Mesothelial cell of epicardium (in vitro differentiated cells): ENCODE measurements around the gene MARVELD2. TPM values are rescaled to one million over a fixed set of nuclear protein-coding genes. Genes with fewer than 3 reads are reported as not detected.

ENCODE experiments used
- DNase-seq, 2 experiments: peaks; one replicate each; pipeline ENCODE4 v3.0.0; 2021; ENCODE audit warnings: low spot score in 2 of 2; ENCODE audit not compliant: unreplicated experiment in 2 of 2
- H3K27ac Mint-ChIP-seq: 2 replicates; pipeline ENCODE4 v1.8.0; 2021; ENCODE audit warnings: mixed read lengths
- H3K27me3 Mint-ChIP-seq: 2 replicates; pipeline ENCODE4 v1.8.0; 2021; ENCODE audit warnings: low read depth, mixed read lengths
- H3K36me3 Mint-ChIP-seq: 2 replicates; pipeline ENCODE4 v1.8.0; 2021; ENCODE audit warnings: mixed read lengths
- H3K4me1 Mint-ChIP-seq: 2 replicates; pipeline ENCODE4 v1.8.0; 2021; ENCODE audit warnings: mixed read lengths
- H3K4me3 Mint-ChIP-seq: 2 replicates; pipeline ENCODE4 v1.8.0; 2021; ENCODE audit warnings: mild to moderate bottlenecking, moderate library complexity, mixed read lengths
- H3K9me3 Mint-ChIP-seq: 2 replicates; pipeline ENCODE4 v1.8.0; 2021; ENCODE audit warnings: mixed read lengths
- total RNA-seq: library from RNA; stranded (reverse); gene quantifications from 3 replicates; pipeline ENCODE4 v1.2.1, GENCODE V29; 2021
- TF ChIP-seq, protein P1 (sequence below): fragments of 200-600 bp; sonication (generic); IDR thresholded peaks from one replicate; pipeline ENCODE4 v1.5.0; 2021; ENCODE audit warnings: antibody characterized with exemption; ENCODE audit not compliant: unreplicated experiment

MARVELD2 gene
- total RNA-seq, 1 donor from 2014 or later, result 20.0 TPM

DNA sequence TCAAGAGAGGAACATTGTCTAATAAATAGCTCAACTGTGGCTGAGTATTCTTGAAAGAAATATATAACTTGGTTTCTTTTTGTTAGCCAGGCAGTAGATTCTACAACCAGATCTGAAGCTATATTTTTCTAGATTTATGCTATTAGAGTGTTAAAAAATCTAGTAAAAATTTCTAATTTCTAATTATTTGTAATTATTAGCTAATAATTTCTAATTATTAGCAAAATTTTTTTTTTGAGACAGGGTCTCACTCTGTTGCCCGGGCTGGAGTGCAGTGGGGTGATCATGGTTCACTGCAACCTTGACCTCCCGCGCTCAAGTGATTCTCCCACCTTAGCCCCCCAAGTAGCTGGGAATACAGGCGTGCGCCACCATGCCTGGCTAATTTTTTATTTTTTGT is 42.5 kb upstream of the MARVELD2 start:
- peaks cover 22% of the 10 kb centered on the region for H3K4me1 Mint-ChIP-seq
- TF ChIP-seq, protein P1, sequence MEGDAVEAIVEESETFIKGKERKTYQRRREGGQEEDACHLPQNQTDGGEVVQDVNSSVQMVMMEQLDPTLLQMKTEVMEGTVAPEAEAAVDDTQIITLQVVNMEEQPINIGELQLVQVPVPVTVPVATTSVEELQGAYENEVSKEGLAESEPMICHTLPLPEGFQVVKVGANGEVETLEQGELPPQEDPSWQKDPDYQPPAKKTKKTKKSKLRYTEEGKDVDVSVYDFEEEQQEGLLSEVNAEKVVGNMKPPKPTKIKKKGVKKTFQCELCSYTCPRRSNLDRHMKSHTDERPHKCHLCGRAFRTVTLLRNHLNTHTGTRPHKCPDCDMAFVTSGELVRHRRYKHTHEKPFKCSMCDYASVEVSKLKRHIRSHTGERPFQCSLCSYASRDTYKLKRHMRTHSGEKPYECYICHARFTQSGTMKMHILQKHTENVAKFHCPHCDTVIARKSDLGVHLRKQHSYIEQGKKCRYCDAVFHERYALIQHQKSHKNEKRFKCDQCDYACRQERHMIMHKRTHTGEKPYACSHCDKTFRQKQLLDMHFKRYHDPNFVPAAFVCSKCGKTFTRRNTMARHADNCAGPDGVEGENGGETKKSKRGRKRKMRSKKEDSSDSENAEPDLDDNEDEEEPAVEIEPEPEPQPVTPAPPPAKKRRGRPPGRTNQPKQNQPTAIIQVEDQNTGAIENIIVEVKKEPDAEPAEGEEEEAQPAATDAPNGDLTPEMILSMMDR, result no peak
- DNase-seq, result no peak
- H3K9me3 Mint-ChIP-seq, result no peaks in the 10 kb centered on the region
- no peaks in the 10 kb centered on the region for H3K27me3 Mint-ChIP-seq
- H3K27ac Mint-ChIP-seq, result peak overlapping the region; percentile 50
- peaks cover 7% of the 10 kb centered on the region for H3K36me3 Mint-ChIP-seq
- H3K4me3 Mint-ChIP-seq, result no peak overlapping the region

DNA sequence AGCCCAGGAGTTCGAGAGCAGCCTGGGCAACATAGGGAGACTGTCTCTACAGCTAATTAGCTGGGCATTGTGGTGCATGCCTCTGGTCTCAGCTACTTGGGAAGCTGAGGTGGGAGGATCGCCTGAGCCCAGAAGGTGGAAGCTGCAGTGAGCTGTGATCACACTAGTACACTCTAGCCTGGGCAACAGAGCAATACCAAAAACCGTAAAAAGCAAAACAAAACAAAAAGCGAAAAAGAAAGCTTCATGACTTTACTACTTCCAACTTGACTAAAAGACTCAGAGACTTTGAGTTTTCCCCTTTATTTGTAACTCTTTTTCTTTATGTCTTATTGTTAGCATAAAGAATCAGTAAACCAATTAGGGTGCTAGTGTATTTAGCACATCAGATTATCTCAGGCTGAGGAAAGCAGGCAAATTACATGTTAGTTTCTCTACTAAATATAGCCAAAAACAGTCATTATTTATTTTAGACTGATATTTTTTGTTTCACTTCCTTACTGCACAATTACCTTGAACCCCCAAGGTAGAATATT is 39.9 kb upstream of the MARVELD2 start:
- peaks cover 8% of the 10 kb centered on the region for H3K4me1 Mint-ChIP-seq
- TF ChIP-seq, protein P1, result no peak
- no peaks in the 10 kb centered on the region for H3K27me3 Mint-ChIP-seq
- no peak overlapping the region for H3K4me3 Mint-ChIP-seq
- H3K9me3 Mint-ChIP-seq, result no peaks in the 10 kb centered on the region
- peaks cover 7% of the 10 kb centered on the region for H3K36me3 Mint-ChIP-seq
- DNase-seq, result no peak
- no peak overlapping the region for H3K27ac Mint-ChIP-seq

DNA sequence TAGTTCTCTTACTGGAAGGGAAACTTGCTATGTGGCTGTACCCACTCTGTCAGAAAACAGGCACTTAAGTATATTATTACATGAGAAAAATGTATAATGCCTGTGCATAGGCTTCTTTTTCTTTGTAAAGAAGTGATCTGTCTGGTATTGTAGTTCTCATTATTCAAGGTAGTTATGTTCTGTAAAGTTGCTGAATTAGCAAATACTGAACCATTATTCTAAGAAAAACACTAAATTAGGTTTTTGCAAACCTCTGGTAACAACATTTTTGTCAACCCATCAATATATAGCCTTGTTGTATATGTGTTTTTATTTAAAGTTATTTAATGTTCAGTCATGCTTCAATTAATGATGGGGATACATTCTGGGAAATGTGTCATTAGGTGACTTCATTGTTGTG is 36.5 kb upstream of the MARVELD2 start:
- Mint-ChIP-seq H3K4me1 (no peaks in the 10 kb centered on the region), H3K36me3 (peaks cover 13% of the 10 kb centered on the region), H3K27ac (no peak overlapping the region)

DNA sequence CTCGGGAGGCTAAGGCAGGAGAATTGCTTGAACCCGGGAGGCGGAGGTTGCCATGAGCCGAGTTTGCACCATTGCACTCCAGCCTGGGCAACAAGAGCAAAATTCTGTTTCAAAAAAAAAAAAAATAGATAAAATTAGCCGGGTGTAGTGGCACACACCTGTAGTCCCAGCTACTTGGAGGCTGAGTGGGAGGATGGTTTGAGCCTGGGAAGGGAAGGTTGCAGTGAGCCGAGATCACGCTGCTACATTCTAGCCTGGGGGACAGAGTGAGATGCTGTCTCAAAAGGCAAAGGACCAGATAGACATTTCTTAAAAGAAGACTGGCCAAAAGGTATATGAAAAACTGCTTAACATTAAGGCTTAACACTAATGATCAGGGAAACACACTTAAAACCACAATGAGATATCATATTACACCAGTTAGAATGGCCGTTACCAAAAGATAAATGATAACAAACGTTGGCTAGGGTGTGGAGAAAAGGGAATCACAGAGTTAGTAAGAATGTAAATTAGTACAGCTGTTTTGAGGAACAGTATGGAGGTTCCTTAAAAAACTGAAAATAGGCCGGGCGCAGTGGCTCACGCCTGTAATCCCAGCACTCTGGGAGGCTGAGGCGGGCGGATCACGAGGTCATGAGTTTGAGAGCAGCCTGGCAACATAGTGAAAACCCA is 10.1 kb upstream of the MARVELD2 start:
- DNase-seq, result no peak
- Mint-ChIP-seq H3K36me3 (peaks cover 30% of the 10 kb centered on the region), H3K4me1 (no peaks in the 10 kb centered on the region), H3K27me3 (no peaks in the 10 kb centered on the region), H3K27ac (no peak overlapping the region), H3K9me3 (no peaks in the 10 kb centered on the region), H3K4me3 (no peak overlapping the region)
- TF ChIP-seq, protein P1, result no peak

More for the DNA sequence above, 36.5 kb upstream of the MARVELD2 start:
- Mint-ChIP-seq H3K4me3 (no peak overlapping the region), H3K9me3 (no peaks in the 10 kb centered on the region), H3K27me3 (no peaks in the 10 kb centered on the region)
- no peak for DNase-seq
- TF ChIP-seq, protein P1, result no peak

DNA sequence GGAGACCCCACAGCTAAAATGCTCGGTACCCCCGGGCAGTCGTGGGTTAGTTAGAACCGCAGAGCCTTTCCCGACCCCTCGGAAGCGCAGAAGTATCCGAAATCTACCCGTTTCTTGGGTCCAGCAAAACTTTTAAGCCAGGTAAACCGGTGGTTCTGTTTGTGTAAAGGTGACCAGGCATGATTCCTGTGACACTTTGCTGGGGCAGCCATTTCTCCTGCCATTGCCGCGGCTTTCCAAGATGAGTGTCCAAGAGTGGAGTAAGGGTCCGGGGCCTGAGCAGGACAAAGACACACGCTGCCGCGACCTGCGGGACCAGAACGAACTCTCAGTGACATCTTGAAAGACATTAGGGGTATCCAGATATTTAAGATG is 655 bp downstream of the MARVELD2 start:
- TF ChIP-seq, protein P1, result no peak
- peak overlapping the region; percentile 90 for H3K4me3 Mint-ChIP-seq
- H3K36me3 Mint-ChIP-seq, result peaks cover 27% of the 10 kb centered on the region
- peak in 1 of 2 experiments; percentile 41 for DNase-seq
- H3K27me3 Mint-ChIP-seq, result peaks cover 25% of the 10 kb centered on the region
- peaks cover 8% of the 10 kb centered on the region for H3K4me1 Mint-ChIP-seq
- no peaks in the 10 kb centered on the region for H3K9me3 Mint-ChIP-seq
- peak overlapping the region; percentile 97 for H3K27ac Mint-ChIP-seq
